Stimulated activated CD4-positive, alpha-beta T cell treated with anti-CD3 and anti-CD28 coated beads, Interleukin-1b, Interleukin-23, amount 100 ng/mL, for 24 hours (primary cell): Measurements from ENCODE around the gene MTHFD1L.

Source experiments
- DNase-seq, 4 experiments: peaks; one replicate each; pipeline ENCODE4 v3.0.0-alpha.2; 2020; ENCODE audit warnings: low read depth in 4 of 4, low spot score in 1 of 4

Gene MTHFD1L

DNA sequence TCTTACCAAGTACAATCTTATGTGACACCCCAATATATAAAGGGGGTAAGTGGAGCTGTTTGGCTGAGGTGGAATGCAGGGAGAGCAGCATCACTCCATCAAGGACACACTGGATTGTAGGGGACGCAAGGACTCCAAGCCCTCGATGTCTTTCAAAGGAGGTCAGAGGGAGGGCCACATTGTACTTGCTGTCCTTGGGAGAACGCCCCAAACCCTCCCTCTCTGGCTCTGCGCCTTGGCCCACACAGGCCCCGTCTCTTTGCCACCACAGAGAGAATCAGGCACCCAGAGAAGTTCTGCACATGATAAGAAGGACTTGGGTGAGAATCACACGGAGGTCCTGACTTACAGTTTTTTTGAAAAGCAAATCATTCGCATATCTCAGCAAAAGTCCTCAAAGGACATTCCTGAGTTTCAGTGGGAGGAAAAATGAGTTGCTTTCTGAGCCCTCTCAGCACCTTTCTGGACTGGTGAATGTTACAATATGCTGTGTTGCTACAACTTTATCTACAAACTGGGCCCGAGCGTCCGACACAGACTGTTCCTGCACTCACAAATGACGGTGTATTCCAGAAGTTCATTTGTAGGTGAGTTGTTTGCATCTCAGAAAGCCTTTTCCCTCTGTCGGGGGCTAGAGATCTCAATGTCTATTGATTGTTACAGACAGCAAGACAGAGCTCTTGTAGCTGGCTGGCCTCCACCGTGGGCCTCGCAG, 281.8 kb downstream of the MTHFD1L start:
- DNase-seq: no peak

DNA sequence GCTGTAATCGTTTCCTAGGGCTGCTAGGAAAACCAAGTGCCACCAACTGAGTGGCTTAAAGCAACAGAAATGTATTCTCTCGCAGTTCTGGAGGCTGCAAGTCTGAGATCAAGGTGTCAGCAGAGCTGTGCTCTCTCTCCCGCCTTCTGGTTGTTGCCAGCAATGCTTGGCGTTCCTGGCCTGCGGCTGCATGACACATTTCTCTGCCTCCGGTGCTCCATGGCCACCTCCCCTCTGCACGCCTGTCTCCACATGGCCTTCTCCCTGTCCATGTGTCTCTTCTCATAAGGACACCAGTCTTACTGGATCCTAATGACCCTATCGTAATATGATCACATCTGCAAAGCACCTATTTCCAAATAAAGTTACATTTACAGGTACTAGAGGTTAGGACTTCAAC, 282.6 kb downstream of the MTHFD1L start:
- no peak for DNase-seq

DNA sequence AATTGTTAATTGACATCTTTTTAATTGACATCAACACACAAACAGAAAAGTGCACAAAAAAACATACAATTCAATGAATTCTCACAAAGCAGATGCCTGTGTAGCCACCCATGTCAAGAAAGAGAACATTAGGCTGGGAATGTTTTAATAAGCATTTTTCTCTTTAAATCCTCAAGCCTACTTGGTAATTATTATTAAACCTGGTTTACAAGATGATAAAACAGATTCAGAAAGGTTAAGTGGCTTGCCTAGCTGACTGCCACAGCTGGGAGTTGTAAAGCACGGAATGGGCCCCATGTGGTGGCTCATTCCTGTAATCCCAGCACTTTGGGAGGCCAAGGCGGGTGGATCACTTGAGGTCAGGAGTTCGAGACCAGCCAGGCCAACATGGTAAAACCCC, 284.3 kb downstream of the MTHFD1L start:
- no peak for DNase-seq
